Measurements from ENCODE around the gene GRK4.

Gene GRK4

GRCh38 chr4:3013839-3014350 lies 50.5 kb downstream of the GRK4 start:
- no peak for DNase-seq

GRCh38 chr4:3016961-3017360 lies 53.6 kb downstream of the GRK4 start:
- DNase-seq, result no peak

- peak in 1 of 2 experiments; percentile 37 for DNase-seq
These were observed 54.1 kb downstream of the GRK4 start for GRCh38 chr4:3017504-3017903.

- no peak for DNase-seq
These were observed 55.9 kb downstream of the GRK4 start for GRCh38 chr4:3019145-3019846.

GRCh38 chr4:3021127-3021526 lies 57.8 kb downstream of the GRK4 start:
- no peak for DNase-seq

GRCh38 chr4:3021627-3022026 lies 58.3 kb downstream of the GRK4 start:
- DNase-seq, result no peak

- no peak for DNase-seq
These were observed 58.7 kb downstream of the GRK4 start for GRCh38 chr4:3022112-3022511.

GRCh38 chr4:3022651-3023050 lies 59.3 kb downstream of the GRK4 start:
- no peak for DNase-seq

GRCh38 chr4:3025881-3026280 lies 62.5 kb downstream of the GRK4 start:
- no peak for DNase-seq

GRCh38 chr4:3026540-3026939 lies 63.2 kb downstream of the GRK4 start:
- DNase-seq, result no peak

GRCh38 chr4:3029464-3029863 lies 66.1 kb downstream of the GRK4 start:
- no peak for DNase-seq

- no peak for DNase-seq
These were observed 67.4 kb downstream of the GRK4 start for GRCh38 chr4:3030566-3031356.

- no peak for DNase-seq
These were observed 68.1 kb downstream of the GRK4 start for GRCh38 chr4:3031357-3032082.

- no peak for DNase-seq
These were observed 70.9 kb downstream of the GRK4 start for GRCh38 chr4:3034231-3034630.

- DNase-seq, result no peak
These were observed 71.9 kb downstream of the GRK4 start for GRCh38 chr4:3035249-3035648.

GRCh38 chr4:3035674-3036073 lies 72.3 kb downstream of the GRK4 start:
- no peak for DNase-seq

- no peak for DNase-seq
These were observed 73.0 kb downstream of the GRK4 start for GRCh38 chr4:3036131-3036952.

GRCh38 chr4:3037957-3038461 lies 74.6 kb downstream of the GRK4 start:
- DNase-seq, result peak; percentile 20 to 40

- DNase-seq, result no peak
These were observed 76.5 kb downstream of the GRK4 start for GRCh38 chr4:3039706-3040366.

GRCh38 chr4:3040452-3041191 lies 77.3 kb downstream of the GRK4 start:
- DNase-seq, result no peak
